HG03575 (cell line): Measurements from ENCODE around the gene UBQLNL.

Experiments
- ATAC-seq: cut with Tn5 transposase; IDR thresholded peaks from one replicate; pipeline ENCODE4 v1.9.1; 2021; ENCODE audit not compliant: unreplicated experiment, insufficient number of reproducible peaks, low FRiP score; ENCODE audit errors: extremely low read depth

The UBQLNL gene

GRCh38 chr11:5516599-5516998 is at the start of gene UBQLNL:
Gene UBQLNL, minus strand, starts transcription at chr11:5516699. Its CDS starts 258 bp downstream, at chr11:5516441.
- no peak for ATAC-seq

GRCh38 chr11:5564259-5565019 is 47.9 kb upstream of the UBQLNL start:
- no peak for ATAC-seq

- ATAC-seq: no peak
Observed at GRCh38 chr11:5557751-5558150, 41.3 kb upstream of the UBQLNL start.

GRCh38 chr11:5556596-5557188 is 40.2 kb upstream of the UBQLNL start:
- ATAC-seq: no peak

GRCh38 chr11:5553343-5553742 is 36.8 kb upstream of the UBQLNL start:
- ATAC-seq: no peak

- ATAC-seq: peak; percentile 73
Observed at GRCh38 chr11:5550440-5551095, 34.1 kb upstream of the UBQLNL start.

- no peak for ATAC-seq
Observed at GRCh38 chr11:5548440-5548839, 31.9 kb upstream of the UBQLNL start, which contains the start of gene OR52H1. Gene OR52H1, minus strand, starts transcription at chr11:5548540. Its CDS starts 3,035 bp downstream, at chr11:5545505.

GRCh38 chr11:5547982-5548381 is 31.5 kb upstream of the UBQLNL start:
- no peak for ATAC-seq

GRCh38 chr11:5546457-5546856 is 30.0 kb upstream of the UBQLNL start:
- no peak for ATAC-seq

GRCh38 chr11:5541427-5541826 is 24.9 kb upstream of the UBQLNL start:
- ATAC-seq: no peak

- ATAC-seq: no peak
Observed at GRCh38 chr11:5536482-5536881, 20.0 kb upstream of the UBQLNL start.

- no peak for ATAC-seq
Observed at GRCh38 chr11:5534046-5534445, 17.5 kb upstream of the UBQLNL start.

- no peak for ATAC-seq
Observed at GRCh38 chr11:5531053-5531831, 14.7 kb upstream of the UBQLNL start.

- ATAC-seq: no peak
Observed at GRCh38 chr11:5528495-5528894, 12.0 kb upstream of the UBQLNL start.

GRCh38 chr11:5527716-5528115 is 11.2 kb upstream of the UBQLNL start:
- ATAC-seq: no peak

GRCh38 chr11:5524756-5525155 is 8.3 kb upstream of the UBQLNL start:
- no peak for ATAC-seq

- no peak for ATAC-seq
Observed at GRCh38 chr11:5522308-5522707, 5.8 kb upstream of the UBQLNL start.

- ATAC-seq: no peak
Observed at GRCh38 chr11:5521540-5521939, 5.0 kb upstream of the UBQLNL start.

- ATAC-seq: no peak
Observed at GRCh38 chr11:5514841-5515240, 1.7 kb downstream of the UBQLNL start.
